SU-DHL-6 (cell line): Measurements from ENCODE around the gene SLC5A2.

ENCODE experiments used
- H2AFZ ChIP-seq: fragments of 200-600 bp; sonication (generic); 2 replicates; pipeline ENCODE4 v1.6.1; 2014; ENCODE audit warnings: low read depth, mild to moderate bottlenecking, moderate library complexity, mixed read lengths, antibody characterized with exemption, low read length; ENCODE audit not compliant: severe bottlenecking
- H3F3A ChIP-seq: fragments of 200-600 bp; shearing (Covaris generic); 2 replicates; pipeline ENCODE4 v1.6.0; 2016; ENCODE audit warnings: antibody characterized with exemption, mild to moderate bottlenecking; ENCODE audit not compliant: insufficient read depth
- H3K27ac ChIP-seq: fragments of 200-600 bp; sonication (generic); 2 replicates; pipeline ENCODE4 v1.5.1; 2016; ENCODE audit warnings: low read depth, mild to moderate bottlenecking, low read length, moderate library complexity, mixed read lengths
- H3K27me3 ChIP-seq: fragments of 200-600 bp; sonication (generic), shearing (Covaris generic); 2 replicates; pipeline ENCODE4 v1.6.0; 2014; ENCODE audit warnings: mild to moderate bottlenecking, low read length
- H3K36me3 ChIP-seq: fragments of 200-600 bp; sonication (generic); 2 replicates; pipeline ENCODE4 v1.6.1; 2014; ENCODE audit warnings: mild to moderate bottlenecking, low read length, mixed read lengths
- H3K4me2 ChIP-seq: fragments of 300-600, 200-600 bp; shearing (Covaris generic), sonication (generic); 2 replicates; pipeline ENCODE4 v1.6.0; 2014; ENCODE audit warnings: low read length, low read depth, mild to moderate bottlenecking; ENCODE audit not compliant: poor library complexity, severe bottlenecking
- H3K4me3 ChIP-seq: fragments of 200-600 bp; sonication (generic); 2 replicates; pipeline ENCODE4 v1.5.1; 2014; ENCODE audit warnings: antibody characterized with exemption, low read length, mild to moderate bottlenecking, mixed read lengths; ENCODE audit not compliant: insufficient read depth, poor library complexity, severe bottlenecking
- H3K79me2 ChIP-seq: fragments of 200-600 bp; sonication (generic); 2 replicates; pipeline ENCODE4 v1.6.1; 2014; ENCODE audit warnings: mild to moderate bottlenecking, low read length, moderate library complexity; ENCODE audit not compliant: insufficient read depth
- H3K9ac ChIP-seq: fragments of 200-600 bp; sonication (generic); 2 replicates; pipeline ENCODE4 v1.7.0; 2014; ENCODE audit warnings: mild to moderate bottlenecking, low read length
- H3K9me2 ChIP-seq: fragments of 200-600 bp; sonication (generic); replicated peaks from 2 replicates; pipeline ENCODE4 v1.6.1; 2014; ENCODE audit warnings: low read length; ENCODE audit not compliant: insufficient read depth
- H3K9me3 ChIP-seq: fragments of 200-600 bp; sonication (generic); 2 replicates; pipeline ENCODE4 v1.6.1; 2014; ENCODE audit warnings: low read length, mixed read lengths; ENCODE audit not compliant: insufficient read depth
- H4K20me1 ChIP-seq: fragments of 200-600 bp; sonication (generic); 2 replicates; pipeline ENCODE4 v1.6.1; 2014; ENCODE audit warnings: low read depth, mild to moderate bottlenecking, antibody characterized with exemption, low read length, moderate library complexity, mixed read lengths
- CTCF ChIP-seq: fragments of 200-600 bp; sonication (generic); IDR thresholded peaks from one replicate; pipeline ENCODE4 v1.5.1; 2017; ENCODE audit warnings: antibody characterized with exemption, mild to moderate bottlenecking, low read length, moderate library complexity; ENCODE audit not compliant: insufficient read depth, poor library complexity, severe bottlenecking
- EZH2phosphoT487 ChIP-seq: fragments of 200-600 bp; sonication (generic), shearing (Covaris generic); conservative IDR thresholded peaks from 2 replicates; pipeline ENCODE4 v1.6.1; 2018; ENCODE audit warnings: mild to moderate bottlenecking, antibody characterized with exemption, low read length, moderate library complexity, mixed read lengths

The SLC5A2 gene

GRCh38 chr16:31461921-31462804 lies 20.8 kb upstream of the SLC5A2 start:
- Histone ChIP-seq H3F3A (0 out of 2 replicates have a peak, but pooled peaks cover 8% of the 10 kb centered on the region), H3K4me3 (no peak overlapping the region), H3K9ac (no peak overlapping the region), H3K4me2 (no peak overlapping the region), H3K9me2 (no peaks in the 10 kb centered on the region), H3K36me3 (no peaks in the 10 kb centered on the region), H4K20me1 (peaks cover 5% of the 10 kb centered on the region; the same call in 1 of the 2 replicates), H2AFZ (no peak overlapping the region), H3K9me3 (no peaks in the 10 kb centered on the region), H3K27ac (no peak overlapping the region), H3K27me3 (no peaks in the 10 kb centered on the region), H3K79me2 (peaks cover 18% of the 10 kb centered on the region)
- TF ChIP-seq EZH2phosphoT487 (no peak), CTCF (no peak)

GRCh38 chr16:31464348-31464769 lies 18.6 kb upstream of the SLC5A2 start:
- Histone ChIP-seq H3K79me2 (no peaks in the 10 kb centered on the region), H3K4me2 (no peak overlapping the region), H2AFZ (no peak overlapping the region), H3K27me3 (no peaks in the 10 kb centered on the region), H3K9ac (no peak overlapping the region), H3K9me2 (no peaks in the 10 kb centered on the region), H3K27ac (no peak overlapping the region), H3K9me3 (no peaks in the 10 kb centered on the region), H3K4me3 (no peak overlapping the region), H3K36me3 (no peaks in the 10 kb centered on the region), H3F3A (0 out of 2 replicates have a peak, but pooled peaks cover 4% of the 10 kb centered on the region), H4K20me1 (0 out of 2 replicates have a peak, but pooled peaks cover 5% of the 10 kb centered on the region)
- TF ChIP-seq CTCF (no peak), EZH2phosphoT487 (no peak)

GRCh38 chr16:31464781-31465260 lies 18.1 kb upstream of the SLC5A2 start:
- Histone ChIP-seq H3F3A (0 out of 2 replicates have a peak, but pooled peaks cover 4% of the 10 kb centered on the region), H3K4me3 (no peak overlapping the region), H3K9ac (no peak overlapping the region), H2AFZ (no peak overlapping the region), H3K27ac (no peak overlapping the region), H4K20me1 (0 out of 2 replicates have a peak, but pooled peaks cover 5% of the 10 kb centered on the region), H3K36me3 (no peaks in the 10 kb centered on the region), H3K27me3 (no peaks in the 10 kb centered on the region), H3K79me2 (no peaks in the 10 kb centered on the region), H3K9me2 (no peaks in the 10 kb centered on the region), H3K9me3 (no peaks in the 10 kb centered on the region), H3K4me2 (no peak overlapping the region)
- TF ChIP-seq EZH2phosphoT487 (no peak), CTCF (no peak)
